IMR-90 (cell line): ENCODE measurements around the gene SERPINA1. TPM values are rescaled to one million over a fixed set of nuclear protein-coding genes. Genes with fewer than 3 reads are reported as not detected.

Experiments used
- ATAC-seq: fragments of 200-7000 bp; cut with Tn5 transposase; 2 replicates; pipeline ENCODE4 v1.9.1; 2020; ENCODE audit warnings: low read depth, mild to moderate bottlenecking, moderate library complexity
- BruUV-seq: library from RNA; stranded (reverse); fragments of 400-500 nt; replicated peaks from 2 replicates; lab custom pipeline; 2021; lab: Mats Ljungman, UMichigan
- CTCF ChIA-PET: fragments of 300-600 bp; formaldehyde crosslinking; extraction: SDS; loops from one replicate; lab custom pipeline; 2021; ENCODE audit warnings: antibody characterized with exemption; lab: Yijun Ruan, JAX
- POLR2A ChIA-PET: fragments of 300-600 bp; sonication (Branson Sonifier 250); formaldehyde crosslinking; loops from one replicate; lab custom pipeline; 2022; ENCODE audit warnings: antibody characterized with exemption; ENCODE audit not compliant: unreplicated experiment; lab: Charles Lee
- DNase-seq: peaks from one replicate; pipeline ENCODE4 v3.0.0; 2013
- H2AFZ ChIP-seq: replicated peaks from 2 replicates; pipeline ENCODE3; 2013; ENCODE audit warnings: low read length, mild to moderate bottlenecking; ENCODE audit not compliant: poor library complexity
- H2AK5ac ChIP-seq: 2 replicates; pipeline ENCODE4 v1.6.1; 2013; ENCODE audit warnings: low read depth, low read length, inconsistent platforms
- H2AK9ac ChIP-seq: replicated peaks from 2 replicates; pipeline ENCODE3; 2013; ENCODE audit warnings: mild to moderate bottlenecking, low read depth, low read length, moderate library complexity; ENCODE audit not compliant: poor library complexity
- H2BK120ac ChIP-seq: 2 replicates; pipeline ENCODE4 v1.6.1; 2013; ENCODE audit warnings: low read depth, low read length, inconsistent platforms
- H2BK15ac ChIP-seq: 3 replicates; pipeline ENCODE4 v1.6.1; 2013; ENCODE audit warnings: low read depth, low read length, inconsistent platforms
- H2BK20ac ChIP-seq: 2 replicates; pipeline ENCODE4 v1.6.1; 2013; ENCODE audit warnings: low read depth, mild to moderate bottlenecking, inconsistent platforms, low read length, moderate library complexity
- H2BK5ac ChIP-seq: 2 replicates; pipeline ENCODE4 v1.6.1; 2013; ENCODE audit warnings: mild to moderate bottlenecking, low read depth, low read length, inconsistent platforms; ENCODE audit not compliant: poor library complexity, severe bottlenecking
- H3K14ac ChIP-seq: replicated peaks from 2 replicates; pipeline ENCODE4 v1.6.1; 2013; ENCODE audit warnings: low read depth, low read length, inconsistent platforms
- H3K18ac ChIP-seq: 2 replicates; pipeline ENCODE4 v1.6.1; 2013; ENCODE audit warnings: low read depth, low read length, control low read depth
- H3K23ac ChIP-seq: 2 replicates; pipeline ENCODE4 v1.6.1; 2013; ENCODE audit warnings: low read depth, low read length, inconsistent platforms
- H3K27ac ChIP-seq: 2 replicates; pipeline ENCODE4 v1.5.1; 2013; ENCODE audit warnings: mild to moderate bottlenecking, control low read depth, low read length; ENCODE audit not compliant: insufficient read depth
- H3K27me3 ChIP-seq: 2 replicates; pipeline ENCODE4 v1.6.1; 2013; ENCODE audit warnings: low read length; ENCODE audit not compliant: control insufficient read depth, insufficient read depth
- H3K36me3 ChIP-seq: 2 replicates; pipeline ENCODE4 v1.6.1; 2013; ENCODE audit warnings: low read length, mixed read lengths; ENCODE audit not compliant: control insufficient read depth, insufficient read depth
- H3K4ac ChIP-seq: 2 replicates; pipeline ENCODE4 v1.6.1; 2013; ENCODE audit warnings: low read depth, low read length, inconsistent platforms
- H3K4me1 ChIP-seq: 2 replicates; pipeline ENCODE4 v1.6.1; 2013; ENCODE audit warnings: low read length, mixed read lengths; ENCODE audit not compliant: control insufficient read depth, insufficient read depth
- H3K4me2 ChIP-seq: 2 replicates; pipeline ENCODE4 v1.6.1; 2013; ENCODE audit warnings: low read depth, mild to moderate bottlenecking, control low read depth, low read length, moderate library complexity
- H3K4me3 ChIP-seq: 2 replicates; pipeline ENCODE4 v1.5.1; 2013; ENCODE audit warnings: low read depth, mild to moderate bottlenecking, control low read depth, low read length, moderate library complexity; ENCODE audit not compliant: insufficient read depth
- H3K56ac ChIP-seq: 2 replicates; pipeline ENCODE4 v1.6.1; 2013; ENCODE audit warnings: low read length, inconsistent platforms; ENCODE audit not compliant: insufficient read depth; ENCODE audit errors: extremely low read depth
- H3K79me1 ChIP-seq, 2 experiments: 2 replicates each; pipeline ENCODE4 v1.6.1; 2013; ENCODE audit warnings: low read length in 2 of 2, inconsistent platforms in 1 of 2, low read depth in 1 of 2
- H3K9ac ChIP-seq: 2 replicates; pipeline ENCODE4 v1.6.1; 2013; ENCODE audit warnings: low read depth, low read length, control low read depth
- H3K9me1 ChIP-seq: 2 replicates; pipeline ENCODE4 v1.6.1; 2013; ENCODE audit warnings: low read length, inconsistent platforms; ENCODE audit not compliant: insufficient read depth
- H3K9me3 ChIP-seq: 2 replicates; pipeline ENCODE4 v1.6.1; 2013; ENCODE audit warnings: low read length; ENCODE audit not compliant: control insufficient read depth, insufficient read depth
- H4K20me1 ChIP-seq: 2 replicates; pipeline ENCODE4 v1.6.1; 2013; ENCODE audit warnings: low read length, inconsistent platforms; ENCODE audit not compliant: insufficient read depth
- H4K5ac ChIP-seq: 2 replicates; pipeline ENCODE4 v1.6.1; 2013; ENCODE audit warnings: mild to moderate bottlenecking, low read depth, low read length, control low read depth
- H4K8ac ChIP-seq, 2 experiments: 2 replicates each; pipeline ENCODE4 v1.6.1; 2013; ENCODE audit warnings: low read depth in 2 of 2, low read length in 2 of 2, control low read depth in 1 of 2, inconsistent platforms in 1 of 2
- H4K91ac ChIP-seq: 2 replicates; pipeline ENCODE4 v1.6.1; 2013; ENCODE audit warnings: low read depth, low read length, inconsistent platforms; ENCODE audit not compliant: insufficient read depth
- BHLHE40 ChIP-seq: fragments of 150-350 bp; IDR thresholded peaks from 2 replicates; pipeline ENCODE4 v1.6.1; 2016; ENCODE audit warnings: mild to moderate bottlenecking, low read depth, low read length
- ELK1 ChIP-seq: fragments of 150-350 bp; IDR thresholded peaks from 2 replicates; pipeline ENCODE4 v1.6.1; 2016; ENCODE audit warnings: low read depth, mild to moderate bottlenecking, low read length, moderate library complexity, borderline replicate concordance
- FOS ChIP-seq: fragments of 150-350 bp; IDR thresholded peaks from 2 replicates; pipeline ENCODE4 v1.6.1; 2016; ENCODE audit warnings: low read depth, low read length
- MAFK ChIP-seq: IDR thresholded peaks from 2 replicates; pipeline ENCODE4 v1.6.1; 2012; ENCODE audit warnings: low read depth, low read length, improper control_type of control experiment
- NFE2L2 ChIP-seq: fragments of 150-350 bp; IDR thresholded peaks from 2 replicates; pipeline ENCODE4 v1.6.1; 2016; ENCODE audit warnings: low read depth, mild to moderate bottlenecking, low read length
- POLR2A ChIP-seq: IDR thresholded peaks from 2 replicates; pipeline ENCODE4 v1.6.1; 2012; ENCODE audit warnings: mild to moderate bottlenecking, low read depth, low read length
- RAD21 ChIP-seq: IDR thresholded peaks from 2 replicates; pipeline ENCODE4 v1.6.1; 2012; ENCODE audit warnings: low read length, improper control_type of control experiment
- RCOR1 ChIP-seq: IDR thresholded peaks from 2 replicates; pipeline ENCODE4 v1.6.1; 2012; ENCODE audit warnings: mild to moderate bottlenecking, low read length, improper control_type of control experiment; ENCODE audit not compliant: insufficient replicate concordance
- RFX5 ChIP-seq: IDR thresholded peaks from 2 replicates; pipeline ENCODE4 v1.8.0; 2012; ENCODE audit warnings: low read depth, mild to moderate bottlenecking, low read length, moderate library complexity
- dilution Hi-C: fragments of 300-500 bp; cut with HindIII; formaldehyde crosslinking; loops from one replicate; pipeline ENCODE4 v1.14.3; 2018; ENCODE audit warnings: low sequenced_read_pairs; ENCODE audit not compliant: unreplicated experiment
- in situ Hi-C: fragments of 300-500 bp; cut with MboI; formaldehyde crosslinking; loops from 3 replicates; pipeline ENCODE4 v1.14.3; 2019; ENCODE audit warnings: low sequenced_read_pairs, inconsistent platforms, mixed read lengths
- intact Hi-C: fragments of 100-400 bp; cut with micrococcal nuclease; formaldehyde crosslinking; loops from 2 replicates; pipeline ENCODE4 v1.10.0; 2022
- polyA plus RNA-seq, 3 experiments: library from polyadenylated mRNA; depleted of rRNA; stranded (reverse); fragments of >200 nt; gene quantifications; 2 replicates each; pipeline ENCODE4 v1.2.3, GENCODE V29; 2012; ENCODE audit warnings: low replicate concordance in 1 of 3
- total RNA-seq: library from RNA; depleted of rRNA; stranded (reverse); fragments of >200 nt; gene quantifications from 2 replicates; pipeline ENCODE4 v1.2.3, GENCODE V29; 2012
- TF ChIP-seq, protein P1 (sequence below): fragments of 150-350 bp; IDR thresholded peaks from 2 replicates; pipeline ENCODE4 v1.6.1; 2017; ENCODE audit warnings: mild to moderate bottlenecking, antibody characterized with exemption, low read length, low read depth
- TF ChIP-seq, protein P2 (sequence below): conservative IDR thresholded peaks from 2 replicates; pipeline ENCODE4 v1.5.1; 2012; ENCODE audit warnings: mild to moderate bottlenecking, low read depth, low read length, improper control_type of control experiment

SERPINA1 gene
- total and polyA plus RNA-seq, 2 of the 4 experiments (the other 2 are of a cell fraction) = 0.54 to 1.2 TPM

- H2AFZ ChIP-seq = no peak overlapping the region
- H3K18ac ChIP-seq = no peak overlapping the region
- H4K8ac ChIP-seq = no peak overlapping the region
- no peak overlapping the region for H4K5ac ChIP-seq
- H2AK5ac ChIP-seq = no peak overlapping the region
- no peak overlapping the region for H3K9ac ChIP-seq
- no peak overlapping the region for H3K27ac ChIP-seq
- H4K91ac ChIP-seq = no peak overlapping the region
- H3K4me2 ChIP-seq = no peak overlapping the region
- TF ChIP-seq MAFK (no peak), RCOR1 (no peak), RFX5 (no peak), RAD21 (no peak), ELK1 (no peak), BHLHE40 (no peak), NFE2L2 (no peak), POLR2A (no peak), FOS (no peak)
- TF ChIP-seq, protein P1, sequence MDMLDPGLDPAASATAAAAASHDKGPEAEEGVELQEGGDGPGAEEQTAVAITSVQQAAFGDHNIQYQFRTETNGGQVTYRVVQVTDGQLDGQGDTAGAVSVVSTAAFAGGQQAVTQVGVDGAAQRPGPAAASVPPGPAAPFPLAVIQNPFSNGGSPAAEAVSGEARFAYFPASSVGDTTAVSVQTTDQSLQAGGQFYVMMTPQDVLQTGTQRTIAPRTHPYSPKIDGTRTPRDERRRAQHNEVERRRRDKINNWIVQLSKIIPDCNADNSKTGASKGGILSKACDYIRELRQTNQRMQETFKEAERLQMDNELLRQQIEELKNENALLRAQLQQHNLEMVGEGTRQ = no peak
- TF ChIP-seq, protein P2, sequence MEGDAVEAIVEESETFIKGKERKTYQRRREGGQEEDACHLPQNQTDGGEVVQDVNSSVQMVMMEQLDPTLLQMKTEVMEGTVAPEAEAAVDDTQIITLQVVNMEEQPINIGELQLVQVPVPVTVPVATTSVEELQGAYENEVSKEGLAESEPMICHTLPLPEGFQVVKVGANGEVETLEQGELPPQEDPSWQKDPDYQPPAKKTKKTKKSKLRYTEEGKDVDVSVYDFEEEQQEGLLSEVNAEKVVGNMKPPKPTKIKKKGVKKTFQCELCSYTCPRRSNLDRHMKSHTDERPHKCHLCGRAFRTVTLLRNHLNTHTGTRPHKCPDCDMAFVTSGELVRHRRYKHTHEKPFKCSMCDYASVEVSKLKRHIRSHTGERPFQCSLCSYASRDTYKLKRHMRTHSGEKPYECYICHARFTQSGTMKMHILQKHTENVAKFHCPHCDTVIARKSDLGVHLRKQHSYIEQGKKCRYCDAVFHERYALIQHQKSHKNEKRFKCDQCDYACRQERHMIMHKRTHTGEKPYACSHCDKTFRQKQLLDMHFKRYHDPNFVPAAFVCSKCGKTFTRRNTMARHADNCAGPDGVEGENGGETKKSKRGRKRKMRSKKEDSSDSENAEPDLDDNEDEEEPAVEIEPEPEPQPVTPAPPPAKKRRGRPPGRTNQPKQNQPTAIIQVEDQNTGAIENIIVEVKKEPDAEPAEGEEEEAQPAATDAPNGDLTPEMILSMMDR = no peak
- no peak overlapping the region for H3K56ac ChIP-seq
- no peaks in the 10 kb centered on the region for H4K20me1 ChIP-seq
- no peak overlapping the region for H2BK20ac ChIP-seq
- H3K9me3 ChIP-seq = no peaks in the 10 kb centered on the region
- no peak overlapping the region for H3K4ac ChIP-seq
- no peaks in the 10 kb centered on the region for H3K36me3 ChIP-seq
- in situ Hi-C loops (no loop called here), dilution Hi-C loops (no loop called here), intact Hi-C loops (no loop called here)
- H3K79me1 ChIP-seq = no peaks in the 10 kb centered on the region
- H2BK120ac ChIP-seq = no peak overlapping the region
- POLR2A ChIA-PET = no interaction called here
- no peak overlapping the region for H3K14ac ChIP-seq
- no peak overlapping the region for H2BK5ac ChIP-seq
- H3K4me1 ChIP-seq = no peaks in the 10 kb centered on the region; the same call in 1 of the 2 replicates
- H3K23ac ChIP-seq = no peak overlapping the region
- H2BK15ac ChIP-seq = no peak overlapping the region
- H3K27me3 ChIP-seq = no peaks in the 10 kb centered on the region; the same call in 1 of the 2 replicates
- no TSS peak for BruUV-seq
- no peak overlapping the region for H3K4me3 ChIP-seq
- H3K9me1 ChIP-seq = no peaks in the 10 kb centered on the region
- no peak for DNase-seq
- no peak overlapping the region for H2AK9ac ChIP-seq
- CTCF ChIA-PET = interaction anchor here (0.6 kb wide), 1 partner anchor 1126 kb away, joined by 3 read pairs; no protein-coding TSS in a partner anchor
- no peak for ATAC-seq
Measured at GRCh38 chr14:94406910-94407309, 18.5 kb upstream of the SERPINA1 start.
